ENCODE results near the gene YPEL5. TPM values are rescaled to one million over a fixed set of nuclear protein-coding genes. Genes with fewer than 3 reads are reported as not detected.

The YPEL5 gene
- total and polyA plus RNA-seq, 3 donors from 2014 or later: 131 to 189 (median 181) TPM

DNA sequence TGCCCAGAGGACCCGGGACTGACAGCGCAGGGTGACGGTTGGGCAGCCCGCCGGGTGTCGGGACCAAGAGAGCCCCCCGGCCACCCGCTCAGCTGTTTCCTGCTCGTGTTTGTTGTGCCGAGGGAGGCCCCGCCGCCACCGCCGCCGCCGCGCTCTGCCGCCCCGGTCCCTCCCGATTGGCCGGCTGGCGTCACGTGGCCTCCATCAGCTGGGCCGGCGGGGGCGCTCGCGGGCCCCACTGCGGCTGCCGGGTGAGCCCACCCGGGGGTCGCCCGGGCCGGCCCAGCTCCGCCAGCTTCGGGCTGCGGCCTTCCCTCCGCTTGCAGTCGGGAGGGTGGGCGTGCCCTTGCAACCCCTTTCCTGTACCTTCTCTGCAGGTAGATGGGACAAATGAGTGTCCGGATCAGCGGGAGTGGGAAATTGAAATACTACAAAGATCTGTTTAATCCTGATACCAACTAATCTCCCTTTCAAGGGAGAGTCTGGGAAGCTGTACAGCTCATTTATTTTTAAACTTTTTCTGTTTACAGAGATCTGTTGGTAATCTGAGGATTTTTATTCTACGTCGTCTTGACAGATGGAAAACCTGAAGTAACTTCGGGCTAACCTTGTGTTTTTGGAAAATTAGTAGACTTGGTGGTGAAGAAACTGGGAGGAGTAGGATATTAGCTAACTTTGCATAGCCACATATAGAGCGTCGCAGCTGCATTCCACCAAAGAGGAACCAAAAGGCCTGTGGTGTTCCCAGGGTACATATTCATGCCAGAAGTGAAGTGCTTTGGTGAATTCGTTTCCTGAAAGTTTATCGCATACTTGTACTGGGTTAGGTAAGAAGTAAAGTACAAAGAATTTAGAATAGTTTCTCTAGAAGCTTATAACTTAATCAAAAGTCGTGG lies 1.2 kb downstream of the YPEL5 start:
- peaks cover 11% of the 10 kb centered on the region for H3K4me1 ChIP-seq
- DNase-seq: peak; percentile 85
- intact Hi-C loops (cut with DNase I; ENCODE audit: low total_unique reads): no loop called here
- H3K4me3 ChIP-seq: peak overlapping the region; percentile 97 to 99
- H3K9me3 ChIP-seq: no peaks in the 10 kb centered on the region
- TF ChIP-seq POLR2A (IDR thresholded peaks at IDR 0.05): no peak
- TF ChIP-seq, protein P1, sequence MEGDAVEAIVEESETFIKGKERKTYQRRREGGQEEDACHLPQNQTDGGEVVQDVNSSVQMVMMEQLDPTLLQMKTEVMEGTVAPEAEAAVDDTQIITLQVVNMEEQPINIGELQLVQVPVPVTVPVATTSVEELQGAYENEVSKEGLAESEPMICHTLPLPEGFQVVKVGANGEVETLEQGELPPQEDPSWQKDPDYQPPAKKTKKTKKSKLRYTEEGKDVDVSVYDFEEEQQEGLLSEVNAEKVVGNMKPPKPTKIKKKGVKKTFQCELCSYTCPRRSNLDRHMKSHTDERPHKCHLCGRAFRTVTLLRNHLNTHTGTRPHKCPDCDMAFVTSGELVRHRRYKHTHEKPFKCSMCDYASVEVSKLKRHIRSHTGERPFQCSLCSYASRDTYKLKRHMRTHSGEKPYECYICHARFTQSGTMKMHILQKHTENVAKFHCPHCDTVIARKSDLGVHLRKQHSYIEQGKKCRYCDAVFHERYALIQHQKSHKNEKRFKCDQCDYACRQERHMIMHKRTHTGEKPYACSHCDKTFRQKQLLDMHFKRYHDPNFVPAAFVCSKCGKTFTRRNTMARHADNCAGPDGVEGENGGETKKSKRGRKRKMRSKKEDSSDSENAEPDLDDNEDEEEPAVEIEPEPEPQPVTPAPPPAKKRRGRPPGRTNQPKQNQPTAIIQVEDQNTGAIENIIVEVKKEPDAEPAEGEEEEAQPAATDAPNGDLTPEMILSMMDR (IDR thresholded peaks at IDR 0.05): peak; percentile 52 to 57 (median 57)
- H3K36me3 ChIP-seq (ENCODE audit: low read depth, missing control alignments): no peaks in the 10 kb centered on the region
- 4 to 11% methylated on average over 20 to 50 of the region's 50 CpGs for WGBS, 2 donors
- peak overlapping the region; percentile 99 to 100 for H3K27ac ChIP-seq
- H3K27me3 ChIP-seq: no peaks in the 10 kb centered on the region

DNA sequence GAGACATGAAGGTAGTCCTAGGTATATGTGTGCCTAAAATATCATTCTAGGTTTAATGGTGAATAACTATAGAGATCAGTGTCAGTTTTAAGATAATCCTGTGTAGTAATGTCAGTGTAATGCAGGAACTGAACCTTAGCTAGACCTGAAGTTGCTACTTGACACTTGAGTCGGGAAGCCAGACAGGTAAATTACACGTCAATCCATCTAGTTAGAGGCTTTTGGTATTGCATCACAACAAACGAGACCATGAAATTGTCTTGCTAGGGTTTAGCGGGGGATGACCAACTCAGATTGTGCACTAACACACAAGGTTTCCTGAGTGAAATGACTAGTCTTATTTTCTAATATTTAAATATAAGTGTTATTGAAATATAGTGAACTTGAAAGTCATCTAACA lies 2.0 kb downstream of the YPEL5 start:
- Histone ChIP-seq H3K9me3 (no peaks in the 10 kb centered on the region), H3K27me3 (no peaks in the 10 kb centered on the region), H3K4me1 (peaks cover 11% of the 10 kb centered on the region), H3K27ac (no peak overlapping the region), H3K36me3 (ENCODE audit: low read depth, missing control alignments) (no peaks in the 10 kb centered on the region), H3K4me3 (no peak overlapping the region)
- 40 to 57% methylated on average over 4 of the region's 4 CpGs for WGBS, 2 donors
- intact Hi-C loops (cut with DNase I; ENCODE audit: low total_unique reads): no loop called here
- DNase-seq: no peak
- TF ChIP-seq, protein P1 (IDR thresholded peaks at IDR 0.05): no peak
- TF ChIP-seq POLR2A (IDR thresholded peaks at IDR 0.05): no peak

DNA sequence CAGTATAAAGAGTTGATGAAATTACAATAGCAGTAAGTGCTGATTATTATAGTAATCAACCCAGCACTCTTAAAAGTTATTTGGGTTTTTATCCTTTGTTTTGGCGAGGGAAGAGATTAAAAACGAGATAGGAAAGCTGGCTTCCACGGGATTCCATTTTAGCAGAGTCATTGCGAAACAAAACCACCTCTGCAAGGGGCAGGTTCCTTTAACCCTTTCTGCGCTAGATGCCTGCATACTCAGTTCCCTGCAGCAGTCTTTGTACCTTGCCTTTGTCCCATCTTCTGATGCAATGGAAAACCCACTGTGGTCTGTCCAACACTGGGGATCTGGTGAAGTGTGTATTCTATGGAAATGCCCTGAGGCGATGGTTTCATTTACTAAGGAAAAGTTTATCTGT lies 2.7 kb downstream of the YPEL5 start:
- H3K4me3 ChIP-seq: no peak overlapping the region
- WGBS, 2 donors: 34 to 39% methylated on average over 6 of the region's 6 CpGs
- H3K36me3 ChIP-seq (ENCODE audit: low read depth, missing control alignments): no peaks in the 10 kb centered on the region
- peaks cover 11% of the 10 kb centered on the region for H3K4me1 ChIP-seq
- no peak overlapping the region for H3K27ac ChIP-seq
- no peak for TF ChIP-seq POLR2A (IDR thresholded peaks at IDR 0.05)
- TF ChIP-seq, protein P1 (IDR thresholded peaks at IDR 0.05): no peak
- intact Hi-C loops (cut with DNase I; ENCODE audit: low total_unique reads): no loop called here
- no peak for DNase-seq
- no peaks in the 10 kb centered on the region for H3K27me3 ChIP-seq
- H3K9me3 ChIP-seq: no peaks in the 10 kb centered on the region

DNA sequence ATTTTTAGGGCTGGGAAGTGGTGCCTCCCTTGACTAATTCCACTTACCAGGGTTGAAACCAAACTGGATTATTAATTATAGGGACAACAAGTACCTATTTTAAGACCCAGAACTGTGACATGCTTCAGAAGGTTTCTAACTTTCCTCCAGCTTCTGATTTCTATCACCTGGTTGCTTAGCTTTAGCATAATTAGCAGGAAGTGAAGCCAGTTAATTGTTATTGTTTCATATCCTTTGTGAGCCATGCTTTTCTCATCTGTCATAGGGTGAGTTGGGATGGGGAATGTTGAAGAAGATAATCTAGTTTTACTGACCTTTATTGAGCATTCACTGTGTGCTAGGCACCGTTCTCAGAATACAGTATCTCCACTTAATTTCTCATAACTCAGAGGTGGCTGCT lies 3.2 kb downstream of the YPEL5 start:
- DNase-seq: no peak
- 51 to 62% methylated on average over 1 of the region's 1 CpG for WGBS, 2 donors
- Histone ChIP-seq H3K27me3 (no peaks in the 10 kb centered on the region), H3K4me1 (peaks cover 11% of the 10 kb centered on the region), H3K36me3 (ENCODE audit: low read depth, missing control alignments) (no peaks in the 10 kb centered on the region), H3K4me3 (no peak overlapping the region), H3K27ac (no peak overlapping the region), H3K9me3 (no peaks in the 10 kb centered on the region)
- intact Hi-C loops (cut with DNase I; ENCODE audit: low total_unique reads): no loop called here
- TF ChIP-seq POLR2A (IDR thresholded peaks at IDR 0.05): no peak
- TF ChIP-seq, protein P1 (IDR thresholded peaks at IDR 0.05): no peak

All from testis (tissue), 3 donors.